Activated CD8-positive, alpha-beta T cell treated with anti-CD3 and anti-CD28 coated beads, Interleukin-2, amount 10 ng/mL, durations not matched to agents 7 days and 5 days (primary cell): ENCODE measurements around the gene PCSK5. TPM values are rescaled to one million over a fixed set of nuclear protein-coding genes. Genes with fewer than 3 reads are reported as not detected.

Experiments
- ATAC-seq: fragments of 150-1000 bp; cut with Tn5 transposase; one replicate; pipeline ENCODE4 v1.10.0; 2021; ENCODE audit warnings: moderate library complexity
- CTCF ChIA-PET: fragments of 350-600 bp; sonication (Branson Sonifier 250); formaldehyde crosslinking; loops from one replicate; lab custom pipeline; 2021; ENCODE audit warnings: antibody characterized with exemption; lab: Charles Lee
- POLR2A ChIA-PET: fragments of 350-600 bp; sonication (Branson Sonifier 250); formaldehyde crosslinking; loops from one replicate; lab custom pipeline; 2021; ENCODE audit warnings: antibody characterized with exemption; lab: Charles Lee
- DNase-seq: peaks from one replicate; pipeline ENCODE4 v3.0.0-alpha.2; 2020
- H3K27ac Mint-ChIP-seq: one replicate; pipeline ENCODE4 v1.8.0; 2021; ENCODE audit warnings: mild to moderate bottlenecking, mixed read lengths
- H3K27me3 Mint-ChIP-seq: one replicate; pipeline ENCODE4 v1.8.0; 2021; ENCODE audit warnings: low read depth, mixed read lengths
- H3K36me3 Mint-ChIP-seq: one replicate; pipeline ENCODE4 v1.8.0; 2021; ENCODE audit warnings: low read depth, mixed read lengths
- H3K4me1 Mint-ChIP-seq: one replicate; pipeline ENCODE4 v1.8.0; 2021; ENCODE audit warnings: low read depth, mixed read lengths
- H3K4me3 Mint-ChIP-seq: one replicate; pipeline ENCODE4 v1.8.0; 2021; ENCODE audit warnings: mild to moderate bottlenecking, mixed read lengths
- H3K9me3 Mint-ChIP-seq: one replicate; pipeline ENCODE4 v1.8.0; 2022; ENCODE audit warnings: mixed read lengths; ENCODE audit not compliant: insufficient read depth
- total RNA-seq, 2 experiments: library from RNA; stranded (reverse); gene quantifications; one replicate each; pipeline ENCODE4 v1.2.3, GENCODE V29; 2021

PCSK5 gene
- total RNA-seq, 2 experiments from 2014 or later: 3.5 to 3.7 TPM

GRCh38 chr9:76023715-76024195, 133.3 kb downstream of the PCSK5 start:
- POLR2A ChIA-PET: interaction anchor here (0.7 to 1.3 kb wide), 2 partner anchors 133 to 154 kb away, joined by 3 to 4 read pairs; partner anchors contain the start of gene PCSK5
- H3K27me3 Mint-ChIP-seq: no peaks in the 10 kb centered on the region
- H3K36me3 Mint-ChIP-seq: peaks cover 26% of the 10 kb centered on the region
- peaks cover 88% of the 10 kb centered on the region for H3K4me1 Mint-ChIP-seq
- peak overlapping the region; percentile 92 for H3K27ac Mint-ChIP-seq
- no peaks in the 10 kb centered on the region for H3K9me3 Mint-ChIP-seq
- peak overlapping the region; percentile 63 for H3K4me3 Mint-ChIP-seq
- DNase-seq (peak; percentile 73), ATAC-seq (peak; percentile 87)
- CTCF ChIA-PET: interaction anchor here (0.7 to 1.3 kb wide), 5 partner anchors 9 to 130 kb away, joined by 3 to 4 read pairs (median 3); no protein-coding TSS in a partner anchor

- no peaks in the 10 kb centered on the region for H3K27me3 Mint-ChIP-seq
- no peak overlapping the region for H3K4me3 Mint-ChIP-seq
- H3K4me1 Mint-ChIP-seq: peaks cover 82% of the 10 kb centered on the region
- CTCF ChIA-PET: interaction anchor here (0.7 kb wide), 1 partner anchor 202 kb away, joined by 3 read pairs; no protein-coding TSS in a partner anchor
- POLR2A ChIA-PET: no interaction called here
- peaks cover 28% of the 10 kb centered on the region for H3K36me3 Mint-ChIP-seq
- no peak for DNase-seq
- no peaks in the 10 kb centered on the region for H3K9me3 Mint-ChIP-seq
- no peak for ATAC-seq
- H3K27ac Mint-ChIP-seq: peak overlapping the region; percentile 18
Measured at GRCh38 chr9:76025286-76025685, 134.8 kb downstream of the PCSK5 start.

GRCh38 chr9:76026796-76027195, 136.3 kb downstream of the PCSK5 start:
- Mint-ChIP-seq H3K36me3 (peaks cover 32% of the 10 kb centered on the region), H3K27ac (peak overlapping the region; percentile 26), H3K4me3 (no peak overlapping the region), H3K27me3 (no peaks in the 10 kb centered on the region), H3K9me3 (no peaks in the 10 kb centered on the region), H3K4me1 (peaks cover 67% of the 10 kb centered on the region)
- no peak for ATAC-seq
- ChIA-PET CTCF (no interaction called here), POLR2A (no interaction called here)
- no peak for DNase-seq

- Mint-ChIP-seq H3K27me3 (no peaks in the 10 kb centered on the region), H3K27ac (peak overlapping the region; percentile 56), H3K4me1 (peaks cover 67% of the 10 kb centered on the region), H3K36me3 (peaks cover 35% of the 10 kb centered on the region), H3K9me3 (no peaks in the 10 kb centered on the region), H3K4me3 (peak overlapping the region; percentile 45)
- ChIA-PET CTCF (interaction anchor here (0.6 to 1.0 kb wide), 2 partner anchors 45 to 636 kb away, joined by 3 read pairs; no protein-coding TSS in a partner anchor), POLR2A (no interaction called here)
- peak; percentile 18 for ATAC-seq
- no peak for DNase-seq
Measured at GRCh38 chr9:76027416-76027815, 136.9 kb downstream of the PCSK5 start.

- H3K4me3 Mint-ChIP-seq: no peak overlapping the region
- ChIA-PET POLR2A (no interaction called here), CTCF (interaction anchor here (0.6 to 1.0 kb wide), 2 partner anchors 44 to 636 kb away, joined by 3 read pairs; no protein-coding TSS in a partner anchor)
- peaks cover 33% of the 10 kb centered on the region for H3K36me3 Mint-ChIP-seq
- H3K27me3 Mint-ChIP-seq: no peaks in the 10 kb centered on the region
- DNase-seq (no peak), ATAC-seq (no peak)
- H3K9me3 Mint-ChIP-seq: no peaks in the 10 kb centered on the region
- H3K4me1 Mint-ChIP-seq: peaks cover 67% of the 10 kb centered on the region
- H3K27ac Mint-ChIP-seq: peak overlapping the region; percentile 45
Measured at GRCh38 chr9:76027861-76028260, 137.4 kb downstream of the PCSK5 start.

GRCh38 chr9:76032038-76032796, 141.7 kb downstream of the PCSK5 start:
- H3K4me3 Mint-ChIP-seq: no peak overlapping the region
- H3K27me3 Mint-ChIP-seq: peaks cover 2% of the 10 kb centered on the region
- ChIA-PET POLR2A (no interaction called here), CTCF (interaction anchor here (1.9 kb wide), 1 partner anchor 9 kb away, joined by 4 read pairs; no protein-coding TSS in a partner anchor)
- H3K36me3 Mint-ChIP-seq: peaks cover 24% of the 10 kb centered on the region
- peaks cover 29% of the 10 kb centered on the region for H3K4me1 Mint-ChIP-seq
- H3K27ac Mint-ChIP-seq: peak overlapping the region; percentile 10
- DNase-seq: no peak
- no peaks in the 10 kb centered on the region for H3K9me3 Mint-ChIP-seq
- ATAC-seq: no peak

GRCh38 chr9:76032797-76033373, 142.4 kb downstream of the PCSK5 start:
- POLR2A ChIA-PET: interaction anchor here (0.5 kb wide), 1 partner anchor 49 kb away, joined by 3 read pairs; no protein-coding TSS in a partner anchor
- H3K27ac Mint-ChIP-seq: peak overlapping the region; percentile 37
- peaks cover 2% of the 10 kb centered on the region for H3K27me3 Mint-ChIP-seq
- peaks cover 21% of the 10 kb centered on the region for H3K36me3 Mint-ChIP-seq
- no peak for DNase-seq
- CTCF ChIA-PET: interaction anchor here (1.9 kb wide), 1 partner anchor 9 kb away, joined by 4 read pairs; no protein-coding TSS in a partner anchor
- no peaks in the 10 kb centered on the region for H3K9me3 Mint-ChIP-seq
- ATAC-seq: no peak
- H3K4me3 Mint-ChIP-seq: no peak overlapping the region
- peaks cover 23% of the 10 kb centered on the region for H3K4me1 Mint-ChIP-seq

- ChIA-PET CTCF (no interaction called here), POLR2A (no interaction called here)
- Mint-ChIP-seq H3K27me3 (peaks cover 2% of the 10 kb centered on the region), H3K36me3 (peaks cover 12% of the 10 kb centered on the region), H3K4me1 (peaks cover 12% of the 10 kb centered on the region), H3K9me3 (no peaks in the 10 kb centered on the region), H3K4me3 (no peak overlapping the region), H3K27ac (peak overlapping the region; percentile 44)
- DNase-seq: no peak
- ATAC-seq: no peak
Measured at GRCh38 chr9:76034049-76034448, 143.6 kb downstream of the PCSK5 start.

- peaks cover 11% of the 10 kb centered on the region for H3K4me1 Mint-ChIP-seq
- ChIA-PET CTCF (no interaction called here), POLR2A (no interaction called here)
- no peaks in the 10 kb centered on the region for H3K9me3 Mint-ChIP-seq
- H3K4me3 Mint-ChIP-seq: no peak overlapping the region
- ATAC-seq (no peak), DNase-seq (no peak)
- H3K27ac Mint-ChIP-seq: no peak overlapping the region
- peaks cover 8% of the 10 kb centered on the region for H3K36me3 Mint-ChIP-seq
- H3K27me3 Mint-ChIP-seq: peaks cover 2% of the 10 kb centered on the region
Measured at GRCh38 chr9:76036762-76037161, 146.3 kb downstream of the PCSK5 start.

- Mint-ChIP-seq H3K27ac (no peak overlapping the region), H3K36me3 (peaks cover 5% of the 10 kb centered on the region), H3K27me3 (peaks cover 2% of the 10 kb centered on the region), H3K9me3 (no peaks in the 10 kb centered on the region), H3K4me3 (no peak overlapping the region), H3K4me1 (peaks cover 3% of the 10 kb centered on the region)
- ChIA-PET POLR2A (no interaction called here), CTCF (no interaction called here)
- no peak for ATAC-seq
- no peak for DNase-seq
Measured at GRCh38 chr9:76037587-76038225, 147.2 kb downstream of the PCSK5 start.

- no peaks in the 10 kb centered on the region for H3K4me1 Mint-ChIP-seq
- H3K4me3 Mint-ChIP-seq: no peak overlapping the region
- no peak for DNase-seq
- no peak overlapping the region for H3K27ac Mint-ChIP-seq
- H3K27me3 Mint-ChIP-seq: peaks cover 2% of the 10 kb centered on the region
- H3K36me3 Mint-ChIP-seq: peaks cover 5% of the 10 kb centered on the region
- no peak for ATAC-seq
- CTCF ChIA-PET: no interaction called here
- no peaks in the 10 kb centered on the region for H3K9me3 Mint-ChIP-seq
- POLR2A ChIA-PET: no interaction called here
Measured at GRCh38 chr9:76038431-76038830, 148.0 kb downstream of the PCSK5 start.
